ENCODE data around the gene L3MBTL3. TPM values are rescaled to one million over a fixed set of nuclear protein-coding genes. Genes with fewer than 3 reads are reported as not detected.
"Not testable (repeated sequence)": the region's sequence is repeated elsewhere in the genome, so short reads cannot be mapped to it uniquely, and the experiment has no call there.

The L3MBTL3 gene
- total RNA-seq, 1 donor from 2014 or later, result 4.3 TPM

- intact Hi-C loops (cut with micrococcal nuclease), result no loop called here
- no peak for ATAC-seq
Observed at GRCh38 chr6:130119211-130119610, 100.8 kb downstream of the L3MBTL3 start.

GRCh38 chr6:130120731-130121130 lies 102.3 kb downstream of the L3MBTL3 start:
- DNase-seq (no peak), ATAC-seq (no peak)
- intact Hi-C loops (cut with micrococcal nuclease), result no loop called here

More at GRCh38 chr6:130119211-130119610, 100.8 kb downstream of the L3MBTL3 start:
- DNase-seq, result no peak

GRCh38 chr6:130122243-130122642 lies 103.9 kb downstream of the L3MBTL3 start:
- no peak for ATAC-seq
- no peak for DNase-seq
- intact Hi-C loops (cut with micrococcal nuclease), result no loop called here

GRCh38 chr6:130127195-130127594 lies 108.8 kb downstream of the L3MBTL3 start:
- intact Hi-C loops (cut with micrococcal nuclease), result no loop called here

GRCh38 chr6:130128326-130128725 lies 109.9 kb downstream of the L3MBTL3 start:
- ATAC-seq, result no peak

More at GRCh38 chr6:130127195-130127594, 108.8 kb downstream of the L3MBTL3 start:
- ATAC-seq (no peak), DNase-seq (no peak)

GRCh38 chr6:130129762-130130246 lies 111.4 kb downstream of the L3MBTL3 start:
- ATAC-seq, result no peak
- intact Hi-C loops (cut with micrococcal nuclease), result no loop called here
- DNase-seq, result no peak

More at GRCh38 chr6:130128326-130128725, 109.9 kb downstream of the L3MBTL3 start:
- intact Hi-C loops (cut with micrococcal nuclease), result no loop called here
- DNase-seq, result no peak

GRCh38 chr6:130132286-130132701 lies 113.9 kb downstream of the L3MBTL3 start:
- intact Hi-C loops (cut with micrococcal nuclease), result no loop called here
- ATAC-seq (no peak), DNase-seq (no peak)

- intact Hi-C loops (cut with micrococcal nuclease), result no loop called here
- DNase-seq, result no peak
Observed at GRCh38 chr6:130134582-130134981, 116.2 kb downstream of the L3MBTL3 start.

GRCh38 chr6:130136798-130137197 lies 118.4 kb downstream of the L3MBTL3 start:
- no peak for ATAC-seq
- no peak for DNase-seq
- intact Hi-C loops (cut with micrococcal nuclease), result no loop called here

More at GRCh38 chr6:130134582-130134981, 116.2 kb downstream of the L3MBTL3 start:
- no peak for ATAC-seq

- intact Hi-C loops (cut with micrococcal nuclease), result no loop called here
Observed at GRCh38 chr6:130138116-130138908, 119.9 kb downstream of the L3MBTL3 start.

GRCh38 chr6:130138909-130139242 lies 120.5 kb downstream of the L3MBTL3 start:
- intact Hi-C loops (cut with micrococcal nuclease), result no loop called here
- DNase-seq, result no peak

More at GRCh38 chr6:130138116-130138908, 119.9 kb downstream of the L3MBTL3 start:
- DNase-seq, result no peak
- ATAC-seq, result no peak

GRCh38 chr6:130140084-130140483 lies 121.7 kb downstream of the L3MBTL3 start:
- intact Hi-C loops (cut with micrococcal nuclease), result no loop called here
- ATAC-seq (no peak), DNase-seq (no peak)

More at GRCh38 chr6:130138909-130139242, 120.5 kb downstream of the L3MBTL3 start:
- ATAC-seq, result no peak

- no peak for ATAC-seq
- intact Hi-C loops (cut with micrococcal nuclease), result no loop called here
Observed at GRCh38 chr6:130143709-130144108, 125.3 kb downstream of the L3MBTL3 start.

GRCh38 chr6:130147111-130147510 lies 128.7 kb downstream of the L3MBTL3 start:
- no peak for DNase-seq
- intact Hi-C loops (cut with micrococcal nuclease), result no loop called here
- no peak for ATAC-seq

More at GRCh38 chr6:130143709-130144108, 125.3 kb downstream of the L3MBTL3 start:
- DNase-seq, result no peak

- intact Hi-C loops (cut with micrococcal nuclease), result no loop called here
- no peak for ATAC-seq
Observed at GRCh38 chr6:130148181-130148580, 129.8 kb downstream of the L3MBTL3 start.

GRCh38 chr6:130149016-130149415 lies 130.6 kb downstream of the L3MBTL3 start:
- intact Hi-C loops (cut with micrococcal nuclease); ATAC-seq; DNase-seq: not testable (repeated sequence)

More at GRCh38 chr6:130148181-130148580, 129.8 kb downstream of the L3MBTL3 start:
- DNase-seq, result no peak

GRCh38 chr6:130150906-130151305 lies 132.5 kb downstream of the L3MBTL3 start:
- ATAC-seq (no peak), DNase-seq (no peak)
- intact Hi-C loops (cut with micrococcal nuclease), result no loop called here

- DNase-seq, result no peak
- intact Hi-C loops (cut with micrococcal nuclease), result no loop called here
- no peak for ATAC-seq
Observed at GRCh38 chr6:130152908-130153510, 134.6 kb downstream of the L3MBTL3 start.

GRCh38 chr6:130156908-130157307 lies 138.5 kb downstream of the L3MBTL3 start:
- no peak for DNase-seq
- no peak for ATAC-seq
- intact Hi-C loops (cut with micrococcal nuclease), result no loop called here

- intact Hi-C loops (cut with micrococcal nuclease), result no loop called here
- ATAC-seq (no peak), DNase-seq (no peak)
Observed at GRCh38 chr6:130158056-130158455, 139.7 kb downstream of the L3MBTL3 start.
